H1 (cell line): ENCODE results near the gene KPNA3. TPM values are rescaled to one million over a fixed set of nuclear protein-coding genes. Genes with fewer than 3 reads are reported as not detected.

Experiments used
- CBX5 ChIP-seq: fragments of 300-800, 300-1000 bp; sonication (generic); IDR thresholded peaks from 2 replicates; pipeline ENCODE4 v1.7.1; 2016; ENCODE audit warnings: antibody characterized with exemption, low read length, low read depth
- CHD7 ChIP-seq: fragments of 300-600 bp; sonication (generic); IDR thresholded peaks from 2 replicates; pipeline ENCODE4 v1.7.1; 2012; ENCODE audit warnings: low read length, moderate library complexity, mild to moderate bottlenecking, inconsistent platforms; ENCODE audit not compliant: insufficient replicate concordance
- E2F6 ChIP-seq: IDR thresholded peaks from 2 replicates; pipeline ENCODE4 v1.6.1; 2012; ENCODE audit warnings: inconsistent platforms
- EZH2 ChIP-seq: fragments of 200-600 bp; sonication (generic); IDR thresholded peaks from 2 replicates; pipeline ENCODE4 v1.7.1; 2012; ENCODE audit warnings: low read depth, mild to moderate bottlenecking, moderate library complexity, low read length, inconsistent platforms; ENCODE audit not compliant: severe bottlenecking
- JUND ChIP-seq: IDR thresholded peaks from 2 replicates; pipeline ENCODE4 v1.6.1; 2011; ENCODE audit warnings: mild to moderate bottlenecking, improper control_type of control experiment, low read length
- MAFK ChIP-seq: IDR thresholded peaks from 2 replicates; pipeline ENCODE4 v1.6.1; 2012; ENCODE audit warnings: low read depth, mild to moderate bottlenecking, improper control_type of control experiment, low read length
- NANOG ChIP-seq: IDR thresholded peaks from 2 replicates; pipeline ENCODE4 v1.6.1; 2011; ENCODE audit warnings: low read length, low read depth, mild to moderate bottlenecking, inconsistent platforms; ENCODE audit not compliant: insufficient read depth, poor library complexity, severe bottlenecking
- POLR2A ChIP-seq, 2 experiments: IDR thresholded peaks; 1 replicate in 1 of 2; 2 replicates in 1 of 2; pipeline ENCODE4 v1.6.1; 2011; ENCODE audit warnings: low read depth in 2 of 2, low read length in 2 of 2, mild to moderate bottlenecking in 2 of 2; ENCODE audit errors: control extremely low read depth in 1 of 2
- POLR2AphosphoS5 ChIP-seq: IDR thresholded peaks from 2 replicates; pipeline ENCODE4 v1.6.1; 2011; ENCODE audit warnings: low read depth, low read length
- SIX5 ChIP-seq: IDR thresholded peaks from 2 replicates; pipeline ENCODE4 v1.6.1; 2011; ENCODE audit warnings: mild to moderate bottlenecking, low read depth, low read length
- polyA plus RNA-seq, 7 experiments: library from polyadenylated mRNA; depleted of rRNA in 3 of 7; stranded (reverse) in 5 of 7; unstranded in 2 of 7; fragments of >200 nt in 5 of 7; fragments of 200-250 nt in 2 of 7; gene quantifications; 1 replicate in 5 of 7; 2 replicates in 1 of 7; 4 replicates in 1 of 7; pipeline versions ENCODE4 v1.2.1 to v1.2.3, GENCODE V29; 2011 to 2013; ENCODE audit warnings: missing spikeins in 2 of 7, mixed read lengths in 2 of 7
- total RNA-seq: library from RNA; stranded (reverse); fragmentation: NEBNext Ultra II Directional; extraction: Animal tissue kit (Norgen Biotek cat#: 25700); gene quantifications from 2 replicates; pipeline ENCODE4 v1.2.1, GENCODE V29; 2021

The KPNA3 gene
- total and polyA plus RNA-seq, 2 of the 8 experiments (the other 6 are each of a cell fraction or from before 2014, with no cell fraction given): 21.4 to 63.2 TPM

GRCh38 chr13:49690995-49691784 is 101.3 kb downstream of the KPNA3 start, which contains the start of gene EBPL (continued):
- no peak for TF ChIP-seq CHD7
- no peak for TF ChIP-seq JUND
- peak; percentile 94 for TF ChIP-seq POLR2AphosphoS5
- TF ChIP-seq EZH2: no peak
- TF ChIP-seq POLR2A (IDR thresholded peaks at IDR 0.05; ENCODE audit: control extremely low read depth in 1 of 2, low read depth in 2 of 2, low read length in 2 of 2): peak; percentile 90 to 96
- TF ChIP-seq E2F6: peak; percentile 90
- no peak for TF ChIP-seq MAFK
- no peak for TF ChIP-seq SIX5
- no peak for TF ChIP-seq CBX5
- no peak for TF ChIP-seq NANOG
